ENCODE data around the gene OSER1. TPM values are rescaled to one million over a fixed set of nuclear protein-coding genes. Genes with fewer than 3 reads are reported as not detected.

OSER1 gene
- total and polyA plus RNA-seq, 9 of the 15 experiments (the other 6 are each of a cell fraction or from before 2014, with no cell fraction given) = 15.5 to 57.3 (median 19.9) TPM

DNA sequence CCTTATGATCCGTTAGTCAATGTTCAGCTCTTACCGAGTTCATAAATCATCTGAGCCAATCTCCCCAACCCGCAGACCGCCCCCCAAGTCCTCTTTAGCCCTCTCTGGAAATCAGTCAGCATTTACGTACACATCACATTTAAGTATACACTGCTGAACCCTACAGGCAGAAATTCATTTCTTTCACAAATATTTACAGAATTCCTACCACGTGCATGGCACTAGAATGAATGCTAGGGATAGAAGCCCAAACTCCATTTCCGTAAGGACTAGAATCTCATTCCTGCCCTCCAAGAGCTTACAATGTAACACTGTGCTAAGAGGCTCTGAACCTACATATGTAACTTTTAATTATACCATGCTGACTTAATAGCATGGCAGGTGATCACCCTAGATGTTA lies 1.8 kb downstream of the OSER1 start (continued):
- TF ChIP-seq, protein P1, sequence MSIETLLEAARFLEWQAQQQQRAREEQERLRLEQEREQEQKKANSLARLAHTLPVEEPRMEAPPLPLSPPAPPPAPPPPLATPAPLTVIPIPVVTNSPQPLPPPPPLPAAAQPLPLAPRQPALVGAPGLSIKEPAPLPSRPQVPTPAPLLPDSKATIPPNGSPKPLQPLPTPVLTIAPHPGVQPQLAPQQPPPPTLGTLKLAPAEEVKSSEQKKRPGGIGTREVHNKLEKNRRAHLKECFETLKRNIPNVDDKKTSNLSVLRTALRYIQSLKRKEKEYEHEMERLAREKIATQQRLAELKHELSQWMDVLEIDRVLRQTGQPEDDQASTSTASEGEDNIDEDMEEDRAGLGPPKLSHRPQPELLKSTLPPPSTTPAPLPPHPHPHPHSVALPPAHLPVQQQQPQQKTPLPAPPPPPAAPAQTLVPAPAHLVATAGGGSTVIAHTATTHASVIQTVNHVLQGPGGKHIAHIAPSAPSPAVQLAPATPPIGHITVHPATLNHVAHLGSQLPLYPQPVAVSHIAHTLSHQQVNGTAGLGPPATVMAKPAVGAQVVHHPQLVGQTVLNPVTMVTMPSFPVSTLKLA (conservative IDR thresholded peaks at IDR 0.05) = peak; percentile 16 to 42; a peak in 2 of 4 replicates

GRCh38 chr20:44208165-44208564 lies 2.4 kb downstream of the OSER1 start:
- peak overlapping the region in 1 of 2 experiments; percentile 82; a peak in 1 of 4 replicates for H3K9ac ChIP-seq (ENCODE audit: insufficient read depth in 1 of 2, low read depth in 2 of 2, low read length in 2 of 2)
- BruUV-seq (replicated peaks) = no TSS peak
- DNase-seq (ENCODE audit: extremely low read depth in 1 of 4, low spot score in 3 of 4) = no peak
- no peak overlapping the region for H2AFZ ChIP-seq (ENCODE audit: low read depth, low read length)
- CTCF ChIA-PET (ENCODE audit: low intra/inter-chr PET ratio) = no interaction called here
- peaks cover 23% of the 10 kb centered on the region for H3K36me3 ChIP-seq (ENCODE audit: control insufficient read depth, insufficient read depth, low read length)
- POLR2A ChIA-PET = interaction anchor here (0.7 to 1.0 kb wide), 2 partner anchors 13 to 33 kb away, joined by 3 to 6 read pairs; no protein-coding TSS in a partner anchor
- no peaks in the 10 kb centered on the region for H3K9me3 ChIP-seq (replicated peaks; ENCODE audit: control insufficient read depth, insufficient read depth, low read depth, low read length)
- H4K20me1 ChIP-seq (replicated peaks; ENCODE audit: control insufficient read depth, insufficient read depth, low read length) = 0 out of 2 replicates have a peak, but pooled peaks cover 4% of the 10 kb centered on the region
- no peaks in the 10 kb centered on the region for H3K9me1 ChIP-seq (ENCODE audit: control insufficient read depth, insufficient read depth, low read length)
- FAIRE-seq = no peak
- no peak for TF ChIP-seq FOXP1 (CRISPR knock-in tag; IDR thresholded peaks at IDR 0.05)
- TF ChIP-seq, protein P2, sequence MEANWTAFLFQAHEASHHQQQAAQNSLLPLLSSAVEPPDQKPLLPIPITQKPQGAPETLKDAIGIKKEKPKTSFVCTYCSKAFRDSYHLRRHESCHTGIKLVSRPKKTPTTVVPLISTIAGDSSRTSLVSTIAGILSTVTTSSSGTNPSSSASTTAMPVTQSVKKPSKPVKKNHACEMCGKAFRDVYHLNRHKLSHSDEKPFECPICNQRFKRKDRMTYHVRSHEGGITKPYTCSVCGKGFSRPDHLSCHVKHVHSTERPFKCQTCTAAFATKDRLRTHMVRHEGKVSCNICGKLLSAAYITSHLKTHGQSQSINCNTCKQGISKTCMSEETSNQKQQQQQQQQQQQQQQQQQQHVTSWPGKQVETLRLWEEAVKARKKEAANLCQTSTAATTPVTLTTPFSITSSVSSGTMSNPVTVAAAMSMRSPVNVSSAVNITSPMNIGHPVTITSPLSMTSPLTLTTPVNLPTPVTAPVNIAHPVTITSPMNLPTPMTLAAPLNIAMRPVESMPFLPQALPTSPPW (CRISPR knock-in tag; IDR thresholded peaks at IDR 0.05) = peak; percentile 25; the same call in 1 of the 2 replicates
- in situ Hi-C loops (cut with MboI) (no loop called here), intact Hi-C loops (cut with micrococcal nuclease) (no loop called here)
- H3K4me1 ChIP-seq (replicated peaks in 1 of 2; ENCODE audit: control insufficient read depth in 2 of 2, insufficient read depth in 2 of 2, low read length in 2 of 2) = peaks cover 23 to 29% of the 10 kb centered on the region in 2 experiments
- peak overlapping the region; percentile 93 for H3K4me2 ChIP-seq (ENCODE audit: insufficient read depth, low read length)
- 11% methylated on average over 6 of the region's 7 CpGs for WGBS (ENCODE audit: insufficient coverage, low coverage, missing lambda C conversion rate)
- H3K79me2 ChIP-seq (ENCODE audit: control insufficient read depth, insufficient read depth, low read length) = peaks cover 49% of the 10 kb centered on the region
- H3K4me3 ChIP-seq = peak overlapping the region; percentile 94
- no peak overlapping the region for H3K27ac ChIP-seq (ENCODE audit: extremely low read depth, low read depth, low read length)
- no peaks in the 10 kb centered on the region for H3K27me3 ChIP-seq (ENCODE audit: control insufficient read depth in 2 of 2, insufficient read depth in 2 of 2, low read length in 2 of 2)
- no peak for ATAC-seq
